Measurements from ENCODE around the gene UBE2F.
A peak's percentile ranks its signal among the peaks of the same experiment; 100 is the strongest.
"Not testable (repeated sequence)": the region's sequence is repeated elsewhere in the genome, so short reads cannot be mapped to it uniquely, and the experiment has no call there.

The UBE2F gene

DNA sequence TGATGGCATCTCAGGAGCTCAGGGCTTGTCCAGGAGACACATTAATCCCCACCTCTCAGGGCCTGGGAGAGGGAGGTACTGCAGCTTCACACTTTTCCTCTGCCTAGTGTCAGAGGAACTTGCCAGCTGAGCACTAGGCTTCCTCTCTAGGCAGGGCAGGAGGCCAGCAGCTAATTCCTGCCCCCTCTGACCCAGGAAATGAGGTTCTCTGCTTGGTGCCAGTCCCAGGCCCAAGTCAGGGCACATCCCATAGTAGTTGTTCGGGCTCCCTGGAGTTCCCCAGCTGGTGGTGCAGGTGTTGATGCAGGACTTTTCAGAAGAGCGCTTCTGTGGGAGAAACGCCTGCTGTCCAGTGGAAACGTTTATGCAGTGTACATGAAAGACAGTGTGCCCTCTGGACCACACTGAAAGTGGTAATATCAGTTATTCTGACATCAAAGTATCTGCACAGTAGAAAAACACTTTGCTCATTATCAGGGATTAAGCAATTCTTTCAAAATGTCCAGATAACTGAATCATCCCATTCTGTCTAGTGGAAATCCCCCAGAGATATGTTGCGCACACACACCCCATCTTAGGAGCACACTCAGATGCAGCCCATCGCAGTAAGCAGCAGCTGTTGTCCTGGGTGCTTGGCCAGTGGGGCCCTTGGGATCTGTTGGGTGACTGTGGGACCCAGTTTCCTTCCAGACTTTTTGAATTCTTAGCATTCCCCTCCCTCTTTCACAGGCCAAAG, 76.2 kb downstream of the UBE2F start:
- DNase-seq: no peak

DNA sequence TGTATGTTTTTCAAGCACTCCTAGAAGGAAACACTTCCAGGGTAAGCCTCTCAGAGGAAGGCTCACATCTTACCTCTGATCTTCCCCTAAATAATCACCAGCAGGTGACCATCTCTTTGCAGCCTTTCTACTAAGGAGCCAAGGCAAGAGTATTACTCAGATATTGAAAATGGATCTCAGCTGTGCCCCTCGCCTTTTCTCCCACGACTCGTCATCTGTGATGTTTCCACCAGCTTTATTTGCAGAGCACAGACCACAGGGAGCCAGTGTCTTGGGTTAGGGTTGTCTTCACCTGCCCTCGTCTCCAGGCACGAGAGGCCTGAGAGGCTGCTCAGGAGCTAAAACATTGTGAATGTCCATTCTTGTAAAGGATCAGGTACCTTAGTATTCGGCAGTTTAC, 77.0 kb downstream of the UBE2F start:
- no peak for DNase-seq

- no peak for DNase-seq
These were observed 78.8 kb downstream of the UBE2F start for GRCh38 chr2:238045575-238045974.

DNA sequence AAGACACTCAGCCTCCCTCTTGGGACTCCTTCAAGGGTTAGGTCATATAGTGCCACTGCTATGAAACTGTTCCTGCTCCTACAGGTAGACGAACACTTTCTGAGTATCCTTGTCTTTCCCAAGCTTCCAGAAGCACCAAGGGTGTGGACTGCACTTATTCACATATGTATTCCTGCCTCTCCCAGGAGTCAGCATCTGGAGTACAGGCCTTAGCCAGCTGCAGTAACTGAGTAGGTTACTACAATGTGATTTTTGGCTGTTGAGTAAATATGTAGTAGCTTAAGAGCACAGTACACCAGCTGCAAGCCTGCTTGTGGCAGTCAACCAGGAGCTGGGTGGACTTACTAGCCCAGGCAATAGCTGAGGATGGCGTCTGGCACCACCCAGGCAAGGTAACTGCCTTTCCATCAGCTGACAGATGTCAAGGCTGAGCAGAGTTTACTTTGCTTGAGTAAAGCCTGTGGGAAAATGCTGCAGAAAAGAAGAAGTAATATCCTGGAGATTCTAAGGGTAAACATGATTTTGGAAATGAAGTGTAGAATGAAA, 80.0 kb downstream of the UBE2F start:
- DNase-seq: no peak

GRCh38 chr2:238053191-238053776, 86.5 kb downstream of the UBE2F start:
- no peak for DNase-seq

DNA sequence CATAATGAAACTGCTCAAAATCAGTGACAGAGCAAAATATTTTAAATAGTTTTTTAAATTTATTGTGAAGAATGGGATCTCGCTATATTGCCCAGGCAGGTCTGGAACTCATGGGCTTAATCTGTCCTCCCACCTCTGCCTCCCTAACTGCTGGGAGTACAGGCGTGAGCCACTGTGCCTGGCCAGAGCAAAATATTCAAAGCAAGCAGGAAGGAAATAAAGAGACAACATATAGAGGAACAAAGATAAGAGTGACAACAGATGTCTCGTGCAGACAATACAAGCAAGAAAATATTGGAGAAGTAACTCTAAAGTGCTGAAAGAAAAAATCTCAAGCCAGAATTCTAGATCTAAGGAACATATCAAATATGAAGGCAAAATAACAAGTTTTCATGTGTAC, 89.0 kb downstream of the UBE2F start:
- DNase-seq: no peak

GRCh38 chr2:238057696-238058575, 91.1 kb downstream of the UBE2F start:
- not testable (repeated sequence) for DNase-seq

DNA sequence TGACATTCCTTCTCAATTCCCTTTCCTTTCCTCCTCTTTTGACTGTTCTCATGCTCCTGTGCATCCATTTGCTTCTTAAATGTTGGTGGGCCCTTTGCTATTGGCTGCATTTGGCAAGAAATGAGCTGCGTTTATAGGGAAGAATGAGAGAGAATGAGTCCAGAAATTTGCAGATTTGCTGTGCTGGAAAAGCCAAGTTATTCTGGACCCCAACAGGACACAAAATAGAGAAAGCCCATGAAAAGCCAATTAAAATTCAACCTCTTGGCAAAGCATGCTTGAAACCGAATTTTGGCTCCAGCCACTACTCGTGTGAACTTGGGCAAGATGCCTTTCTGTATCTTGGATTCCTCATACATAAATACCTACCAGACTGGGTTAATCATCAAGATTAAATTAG, 92.7 kb downstream of the UBE2F start:
- DNase-seq: no peak

GRCh38 chr2:238060096-238060541, 93.3 kb downstream of the UBE2F start:
- DNase-seq: no peak

DNA sequence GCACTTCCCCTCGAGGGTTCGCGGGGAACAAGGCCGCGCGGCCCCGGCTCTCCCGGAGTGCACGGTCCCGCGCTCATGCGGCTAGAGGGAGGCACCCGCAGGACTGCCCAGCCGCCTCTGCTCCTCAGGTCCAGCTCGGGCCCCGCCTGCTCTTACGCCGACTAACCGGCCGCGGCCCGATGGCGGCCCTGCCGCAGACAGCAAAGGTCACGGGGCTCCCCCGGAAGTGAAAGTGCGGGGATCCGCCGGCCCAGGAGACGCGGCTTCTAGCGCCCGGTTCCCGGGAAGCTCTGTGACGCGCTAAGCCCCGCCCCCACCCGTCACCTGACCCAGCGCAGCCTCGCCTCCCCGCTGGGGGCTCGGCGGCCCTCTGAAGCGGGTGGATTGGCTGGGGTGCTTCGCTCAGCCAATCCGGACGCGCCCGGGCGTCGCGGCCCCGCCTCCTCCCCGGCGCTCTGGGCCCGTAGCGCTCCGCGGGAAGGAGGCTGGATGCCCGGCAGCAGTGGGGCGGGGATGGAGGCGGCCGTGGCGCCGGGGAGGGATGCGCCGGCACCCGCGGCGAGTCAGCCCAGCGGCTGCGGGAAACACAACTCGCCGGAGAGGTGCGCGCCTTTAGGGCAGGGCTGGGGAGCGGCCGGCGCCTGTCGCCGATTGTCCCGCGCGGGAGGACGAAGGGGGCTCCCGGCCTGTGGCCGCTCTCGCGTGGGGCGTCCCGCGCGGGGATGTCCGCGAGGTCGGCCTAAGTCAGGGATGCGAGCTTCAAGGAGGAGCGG, 93.9 kb downstream of the UBE2F start, which contains the start of gene SCLY:
Gene SCLY (plus strand): TSS at position 460 of the 773 bp plus-strand sequence. CDS start 54 bp downstream, at position 514.
- DNase-seq: peak; percentile 85 to 99 (median 98)

DNA sequence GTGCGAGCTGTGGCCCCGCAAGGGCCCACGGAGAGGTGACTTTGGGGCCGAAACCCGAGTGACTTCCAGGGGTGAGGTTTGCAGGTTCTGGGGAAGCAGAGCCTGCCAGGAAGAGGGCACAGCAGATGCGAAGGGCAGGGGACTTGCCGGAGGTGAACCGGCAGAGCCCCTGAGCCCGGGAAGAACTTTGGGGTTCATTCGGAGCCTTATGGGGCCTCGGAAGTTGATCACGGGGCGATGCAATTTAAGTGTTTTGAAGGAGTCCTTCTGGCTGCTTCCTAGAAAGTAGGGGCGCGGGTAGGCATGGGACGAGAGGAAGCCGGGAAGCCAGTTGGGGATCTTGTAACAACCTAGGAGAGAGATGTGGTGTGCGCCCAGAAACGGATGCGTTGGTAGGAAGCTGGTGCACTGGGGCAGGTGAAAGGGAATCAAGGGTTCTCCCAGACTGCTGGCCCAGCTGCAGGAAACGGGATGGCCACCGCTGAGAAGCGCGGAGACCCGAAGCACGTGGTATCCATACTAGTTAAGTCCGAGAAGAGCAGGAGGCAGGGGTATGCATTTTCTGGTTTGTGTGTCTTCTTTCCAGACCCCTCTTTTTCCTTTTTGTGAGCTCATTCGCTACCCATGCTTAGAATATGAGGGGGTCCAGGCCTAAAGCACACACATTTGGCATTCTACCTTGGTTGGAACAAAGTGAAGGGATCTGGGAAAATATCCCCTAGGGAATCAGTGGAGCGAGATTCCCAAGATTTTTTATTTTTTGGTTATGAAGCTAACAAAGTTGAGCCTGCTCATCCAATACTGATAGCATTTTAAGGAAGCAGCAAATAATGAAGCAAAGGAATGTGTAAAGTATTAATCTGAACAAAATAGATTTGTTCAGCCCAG, 94.7 kb downstream of the UBE2F start:
- DNase-seq: peak in 16 of 56 donors; percentile 5 to 66 (median 49)

DNA sequence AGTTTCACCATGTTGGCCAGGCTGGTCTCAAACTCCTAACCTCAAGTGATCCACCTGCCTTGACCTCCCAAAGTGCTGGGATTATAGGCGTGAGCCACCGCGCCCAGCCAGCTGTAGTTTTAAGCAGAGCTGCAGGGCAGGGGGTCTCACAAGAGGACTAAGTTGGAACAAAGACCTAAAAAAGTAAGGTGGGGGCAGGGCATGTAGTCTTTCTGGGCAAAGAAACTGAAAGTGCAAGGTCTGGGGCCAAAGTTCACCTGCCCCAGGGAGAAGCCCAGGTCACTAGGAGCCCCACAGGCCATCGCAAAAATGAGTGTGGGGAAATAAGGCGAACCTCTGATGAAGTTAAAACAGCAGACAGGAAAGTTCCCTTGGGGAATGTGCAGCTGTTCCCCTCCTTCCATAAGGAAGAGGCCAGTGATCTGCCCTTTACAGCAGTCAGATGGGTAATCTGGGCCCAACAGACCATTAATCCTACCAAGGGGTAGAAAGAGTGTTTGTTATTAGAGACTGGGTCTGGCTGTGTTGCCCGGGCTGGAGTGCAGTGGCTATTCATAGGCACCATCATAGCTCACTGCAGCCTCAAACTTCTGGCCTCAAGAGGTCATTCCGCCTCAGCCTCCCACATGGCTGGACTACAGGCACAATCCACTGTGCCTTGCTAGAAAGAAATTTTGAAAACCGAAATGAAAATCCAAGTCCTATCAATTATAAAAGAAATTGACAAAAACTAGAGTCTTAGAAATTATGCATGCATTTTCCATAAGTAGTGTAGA, 96.8 kb downstream of the UBE2F start:
- DNase-seq: no peak

GRCh38 chr2:238064376-238064775, 97.6 kb downstream of the UBE2F start:
- no peak for DNase-seq

GRCh38 chr2:238065071-238065846, 98.4 kb downstream of the UBE2F start:
- no peak for DNase-seq

GRCh38 chr2:238066218-238066617, 99.4 kb downstream of the UBE2F start:
- no peak for DNase-seq

- DNase-seq: not testable (repeated sequence)
These were observed 99.9 kb downstream of the UBE2F start for GRCh38 chr2:238066718-238067117.

DNA sequence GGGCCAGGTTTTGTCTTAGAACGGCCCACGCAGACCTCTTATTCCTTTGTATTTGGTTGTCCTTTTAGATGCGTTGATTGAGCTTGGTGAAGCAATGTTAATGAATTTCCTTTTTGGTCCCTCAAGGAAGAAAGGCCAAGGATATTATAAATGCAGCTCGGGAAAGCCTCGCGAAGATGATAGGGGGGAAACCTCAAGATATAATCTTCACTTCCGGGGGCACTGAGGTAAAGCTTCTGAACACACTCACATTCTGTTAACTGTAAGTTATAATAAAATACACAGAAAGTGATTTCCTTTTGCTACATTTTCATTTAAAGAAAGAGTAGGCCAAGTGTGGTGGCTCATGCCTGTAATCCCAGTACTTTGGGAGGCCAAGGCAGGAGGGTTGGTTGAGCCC, 101.1 kb downstream of the UBE2F start:
- no peak for DNase-seq

- DNase-seq: no peak
These were observed 102.4 kb downstream of the UBE2F start for GRCh38 chr2:238069021-238069709.

Data from nucleus accumbens (tissue), 56 donors.